GM12878 (cell line): Measurements from ENCODE around the gene PROC. TPM values are rescaled to one million over a fixed set of nuclear protein-coding genes. Genes with fewer than 3 reads are reported as not detected.

ENCODE experiments used
- ATAC-seq: fragments of 200-7000 bp; cut with Tn5 transposase; 3 replicates; pipeline ENCODE4 v1.9.1; 2020; ENCODE audit warnings: mild to moderate bottlenecking, moderate library complexity
- BruUV-seq: library from RNA; stranded (reverse); fragments of 400-500 nt; replicated peaks from 2 replicates; lab custom pipeline; 2021; lab: Mats Ljungman, UMichigan
- CTCF ChIA-PET: fragments of 300-600 bp; sonication (Branson Sonifier 250); formaldehyde crosslinking; extraction: SDS; loops from one replicate; lab custom pipeline; 2021; ENCODE audit warnings: inconsistent platforms; lab: Yijun Ruan, JAX
- POLR2A ChIA-PET: fragments of 350-600 bp; formaldehyde crosslinking; extraction: SDS; loops from one replicate; lab custom pipeline; 2021; ENCODE audit warnings: inconsistent platforms; lab: Charles Lee
- RAD21 ChIA-PET: fragments of 300-600 bp; sonication (Branson Sonifier 250); formaldehyde crosslinking; loops from one replicate; lab custom pipeline; 2023; ENCODE audit warnings: antibody characterized with exemption; ENCODE audit not compliant: unreplicated experiment; lab: Charles Lee
- SMC1A ChIA-PET: fragments of 300-600 bp; sonication (Branson Sonifier 250); formaldehyde crosslinking; loops from one replicate; lab custom pipeline; 2023; ENCODE audit not compliant: unreplicated experiment, uncharacterized antibody; lab: Charles Lee
- DNase-seq: peaks from one replicate; pipeline ENCODE4 v3.0.0-alpha.2; 2011; ENCODE audit warnings: low read depth, low spot score
- FAIRE-seq: peaks from 3 replicates; lab custom pipeline; 2011; peaks lifted over from hg19 to GRCh38; lab: Jason Lieb, UNC
- H2AFZ ChIP-seq: 2 replicates; pipeline ENCODE4 v1.6.0; 2011; ENCODE audit warnings: low read depth, low read length, control low read depth; ENCODE audit not compliant: control insufficient read depth
- H3K27ac ChIP-seq: 2 replicates; pipeline ENCODE4 v1.5.1; 2011; ENCODE audit warnings: control low read depth; ENCODE audit not compliant: control insufficient read depth, insufficient read depth
- H3K27me3 ChIP-seq, 2 experiments: replicated peaks in 1 of 2; 2 replicates each; pipeline versions ENCODE4 v1.6.0 to v1.6.1; 2011; ENCODE audit warnings: low read length in 1 of 2; ENCODE audit not compliant: control insufficient read depth in 2 of 2, insufficient read depth in 2 of 2
- H3K36me3 ChIP-seq, 2 experiments: 2 replicates each; pipeline ENCODE4 v1.5.1; 2011; ENCODE audit warnings: low read length in 1 of 2; ENCODE audit not compliant: control insufficient read depth in 2 of 2, insufficient read depth in 2 of 2
- H3K4me1 ChIP-seq: 2 replicates; pipeline ENCODE4 v1.6.1; 2011; ENCODE audit warnings: mild to moderate bottlenecking, low read length, moderate library complexity, mixed read lengths; ENCODE audit not compliant: control insufficient read depth, insufficient read depth
- H3K4me2 ChIP-seq: 2 replicates; pipeline ENCODE4 v1.6.0; 2011; ENCODE audit warnings: control low read depth; ENCODE audit not compliant: control insufficient read depth, insufficient read depth
- H3K4me3 ChIP-seq: fragments of 200-600 bp; sonication (generic); 2 replicates; pipeline ENCODE4 v1.5.1; 2016
- H3K79me2 ChIP-seq: 2 replicates; pipeline ENCODE4 v1.6.0; 2011; ENCODE audit warnings: low read length; ENCODE audit not compliant: control insufficient read depth, insufficient read depth
- H3K9ac ChIP-seq: 2 replicates; pipeline ENCODE4 v1.8.0; 2011; ENCODE audit warnings: low read length, control low read depth, mixed read lengths; ENCODE audit not compliant: control insufficient read depth, insufficient read depth
- H3K9me3 ChIP-seq: replicated peaks from 3 replicates; pipeline ENCODE4 v1.5.1; 2011; ENCODE audit warnings: mild to moderate bottlenecking, low read length; ENCODE audit not compliant: control insufficient read depth, insufficient read depth
- H4K20me1 ChIP-seq: 2 replicates; pipeline ENCODE4 v1.6.0; 2011; ENCODE audit not compliant: control insufficient read depth, insufficient read depth
- ATF2 ChIP-seq: IDR thresholded peaks from 2 replicates; pipeline ENCODE4 v1.6.1; 2012; ENCODE audit warnings: low read length, inconsistent platforms
- CBX3 ChIP-seq: fragments of 200-600 bp; sonication (generic); IDR thresholded peaks from 2 replicates; pipeline ENCODE4 v1.6.1; 2016; ENCODE audit warnings: low read depth, borderline replicate concordance
- CREB1 ChIP-seq: IDR thresholded peaks from 2 replicates; pipeline ENCODE4 v1.6.1; 2012; ENCODE audit warnings: low read depth, mild to moderate bottlenecking, inconsistent platforms
- CUX1 ChIP-seq: IDR thresholded peaks from 2 replicates; pipeline ENCODE4 v1.6.1; 2012; ENCODE audit warnings: improper control_type of control experiment, low read depth, low read length; ENCODE audit not compliant: insufficient replicate concordance
- EP300 ChIP-seq, 2 experiments: fragments of 150-350 bp in 1 of 2; IDR thresholded peaks; 2 replicates each; pipeline ENCODE4 v1.6.1; 2011 to 2012; ENCODE audit warnings: low read depth in 2 of 2, low read length in 2 of 2, borderline replicate concordance in 1 of 2, improper control_type of control experiment in 1 of 2, inconsistent platforms in 1 of 2; ENCODE audit not compliant: control insufficient read depth in 1 of 2
- LARP7 ChIP-seq: fragments of 450-650 bp; IDR thresholded peaks from 2 replicates; pipeline ENCODE4 v1.6.1; 2017; ENCODE audit warnings: mild to moderate bottlenecking
- MEF2B ChIP-seq: fragments of 450-650 bp; IDR thresholded peaks from 2 replicates; pipeline ENCODE4 v1.6.1; 2018; ENCODE audit warnings: mild to moderate bottlenecking, moderate library complexity; ENCODE audit not compliant: partially characterized antibody, poor library complexity, severe bottlenecking
- NFIC ChIP-seq: IDR thresholded peaks from 2 replicates; pipeline ENCODE4 v1.6.1; 2012; ENCODE audit warnings: low read depth, mild to moderate bottlenecking, inconsistent platforms, low read length, moderate library complexity
- POLR2A ChIP-seq: IDR thresholded peaks from 2 replicates; pipeline ENCODE4 v1.6.1; 2011; ENCODE audit warnings: low read depth, mild to moderate bottlenecking, low read length
- SPI1 ChIP-seq: IDR thresholded peaks from 2 replicates; pipeline ENCODE4 v1.6.1; 2011; ENCODE audit warnings: low read depth, mild to moderate bottlenecking, low read length, moderate library complexity, borderline replicate concordance; ENCODE audit not compliant: insufficient read depth
- TCF7 ChIP-seq: IDR thresholded peaks from 2 replicates; pipeline ENCODE4 v1.6.1; 2014; ENCODE audit warnings: antibody characterized with exemption, borderline replicate concordance
- ZBED1 ChIP-seq: IDR thresholded peaks from 2 replicates; pipeline ENCODE4 v1.6.1; 2016; ENCODE audit warnings: borderline replicate concordance
- WGBS: methylation state at CpG from one replicate; pipeline ENCODE4 v1.1.6; 2016; ENCODE audit warnings: low lambda C conversion rate; ENCODE audit not compliant: insufficient replicate concordance, insufficient coverage; ENCODE audit errors: missing lambda C conversion rate; 5-methylcytosine and 5-hydroxymethylcytosine counted together
- in situ Hi-C: fragments of 300-500 bp; cut with MboI; formaldehyde crosslinking; loops from 9 replicates; pipeline ENCODE4 v1.14.3; 2018; ENCODE audit warnings: mixed read lengths
- intact Hi-C: fragments of 100-400 bp; cut with micrococcal nuclease; formaldehyde crosslinking; loops from one replicate; pipeline ENCODE4 v1.14.2; 2022; ENCODE audit not compliant: unreplicated experiment
- polyA plus RNA-seq, 11 experiments: library from polyadenylated mRNA; depleted of rRNA in 4 of 11; unstranded in 6 of 11; stranded (reverse) in 5 of 11; fragments of >200 nt; fragmentation: Nextera tagmentation in 4 of 11; fragmentation: Illumina TruSeq in 1 of 11; extraction: Ambion mirVana in 4 of 11; extraction: Trizol in 1 of 11; gene quantifications; 1 replicate in 1 of 11; 2 replicates in 10 of 11; pipeline versions ENCODE4 v1.2.1 to v1.2.3, GENCODE V29; 2011 to 2016; ENCODE audit warnings: inconsistent platforms in 2 of 11, missing spikeins in 2 of 11, low read depth in 1 of 11
- total RNA-seq, 4 experiments: library from RNA; depleted of rRNA in 3 of 4; stranded (reverse); fragments of >200 nt in 3 of 4; fragmentation: Illumina TruSeq in 1 of 4; extraction: Trizol in 1 of 4; gene quantifications; 2 replicates each; pipeline versions ENCODE4 v1.2.1 to v1.2.3, GENCODE V29; 2013 to 2021
- TF ChIP-seq, protein P1 (sequence below): fragments of 450-650 bp; formaldehyde crosslinking; IDR thresholded peaks from 2 replicates; pipeline ENCODE4 v1.4.0; 2022; ENCODE audit warnings: mild to moderate bottlenecking, moderate library complexity

Gene PROC
- total and polyA plus RNA-seq, 10 of the 15 experiments (the other 5 are each of a cell fraction or from before 2014, with no cell fraction given), result not detected

DNA sequence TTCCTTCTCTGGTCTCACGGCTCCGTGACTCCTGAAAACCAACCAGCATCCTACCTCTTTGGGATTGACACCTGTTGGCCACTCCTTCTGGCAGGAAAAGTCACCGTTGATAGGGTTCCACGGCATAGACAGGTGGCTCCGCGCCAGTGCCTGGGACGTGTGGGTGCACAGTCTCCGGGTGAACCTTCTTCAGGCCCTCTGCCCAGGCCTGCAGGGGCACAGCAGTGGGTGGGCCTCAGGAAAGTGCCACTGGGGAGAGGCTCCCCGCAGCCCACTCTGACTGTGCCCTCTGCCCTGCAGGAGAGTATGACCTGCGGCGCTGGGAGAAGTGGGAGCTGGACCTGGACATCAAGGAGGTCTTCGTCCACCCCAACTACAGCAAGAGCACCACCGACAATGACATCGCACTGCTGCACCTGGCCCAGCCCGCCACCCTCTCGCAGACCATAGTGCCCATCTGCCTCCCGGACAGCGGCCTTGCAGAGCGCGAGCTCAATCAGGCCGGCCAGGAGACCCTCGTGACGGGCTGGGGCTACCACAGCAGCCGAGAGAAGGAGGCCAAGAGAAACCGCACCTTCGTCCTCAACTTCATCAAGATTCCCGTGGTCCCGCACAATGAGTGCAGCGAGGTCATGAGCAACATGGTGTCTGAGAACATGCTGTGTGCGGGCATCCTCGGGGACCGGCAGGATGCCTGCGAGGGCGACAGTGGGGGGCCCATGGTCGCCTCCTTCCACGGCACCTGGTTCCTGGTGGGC lies 10.0 kb downstream of the PROC start:
- no peak overlapping the region for H3K4me2 ChIP-seq
- no peaks in the 10 kb centered on the region for H3K4me1 ChIP-seq
- no peak overlapping the region for H2AFZ ChIP-seq
- H3K27me3 ChIP-seq, result peaks cover 0 to 2% of the 10 kb centered on the region in 2 experiments; a peak in 1 of 4 replicates
- no peak for FAIRE-seq
- in situ Hi-C loops (no loop called here), intact Hi-C loops (no loop called here)
- no peaks in the 10 kb centered on the region for H3K36me3 ChIP-seq
- H3K79me2 ChIP-seq, result no peaks in the 10 kb centered on the region
- no peak for ATAC-seq
- H3K4me3 ChIP-seq, result no peak overlapping the region
- H3K9me3 ChIP-seq, result no peaks in the 10 kb centered on the region
- SMC1A ChIA-PET, result no interaction called here
- H4K20me1 ChIP-seq, result no peaks in the 10 kb centered on the region
- TF ChIP-seq CBX3 (no peak), CREB1 (no peak), ZBED1 (no peak), MEF2B (no peak), ATF2 (no peak), TCF7 (no peak), SPI1 (no peak), LARP7 (no peak), EP300 (IDR thresholded peaks at IDR 0.05; ENCODE audit: borderline replicate concordance in 1 of 2, control insufficient read depth in 1 of 2, low read depth in 2 of 2, low read length in 2 of 2) (no peak), CUX1 (no peak), POLR2A (no peak), NFIC (no peak)
- TF ChIP-seq, protein P1, sequence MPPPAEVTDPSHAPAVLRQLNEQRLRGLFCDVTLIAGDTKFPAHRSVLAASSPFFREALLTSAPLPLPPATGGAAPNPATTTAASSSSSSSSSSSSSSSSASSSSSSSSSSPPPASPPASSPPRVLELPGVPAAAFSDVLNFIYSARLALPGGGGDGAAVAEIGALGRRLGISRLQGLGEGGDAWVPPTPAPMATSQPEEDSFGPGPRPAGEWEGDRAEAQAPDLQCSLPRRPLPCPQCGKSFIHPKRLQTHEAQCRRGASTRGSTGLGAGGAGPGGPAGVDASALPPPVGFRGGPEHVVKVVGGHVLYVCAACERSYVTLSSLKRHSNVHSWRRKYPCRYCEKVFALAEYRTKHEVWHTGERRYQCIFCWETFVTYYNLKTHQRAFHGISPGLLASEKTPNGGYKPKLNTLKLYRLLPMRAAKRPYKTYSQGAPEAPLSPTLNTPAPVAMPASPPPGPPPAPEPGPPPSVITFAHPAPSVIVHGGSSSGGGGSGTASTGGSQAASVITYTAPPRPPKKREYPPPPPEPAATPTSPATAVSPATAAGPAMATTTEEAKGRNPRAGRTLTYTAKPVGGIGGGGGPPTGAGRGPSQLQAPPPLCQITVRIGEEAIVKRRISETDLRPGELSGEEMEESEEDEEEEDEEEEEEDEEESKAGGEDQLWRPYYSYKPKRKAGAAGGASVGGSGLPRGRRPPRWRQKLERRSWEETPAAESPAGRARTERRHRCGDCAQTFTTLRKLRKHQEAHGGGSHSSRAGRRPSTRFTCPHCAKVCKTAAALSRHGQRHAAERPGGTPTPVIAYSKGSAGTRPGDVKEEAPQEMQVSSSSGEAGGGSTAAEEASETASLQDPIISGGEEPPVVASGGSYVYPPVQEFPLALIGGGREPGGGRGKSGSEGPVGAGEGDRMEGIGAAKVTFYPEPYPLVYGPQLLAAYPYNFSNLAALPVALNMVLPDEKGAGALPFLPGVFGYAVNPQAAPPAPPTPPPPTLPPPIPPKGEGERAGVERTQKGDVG (CRISPR knock-in tag), result no peak
- RAD21 ChIA-PET, result no interaction called here
- BruUV-seq, result no TSS peak
- CTCF ChIA-PET, result no interaction called here
- WGBS, result 77% methylated on average over 36 of the region's 36 CpGs
- POLR2A ChIA-PET, result no interaction called here
- H3K27ac ChIP-seq, result no peak overlapping the region
- no peak for DNase-seq
- no peak overlapping the region for H3K9ac ChIP-seq
